GM19324 (cell line): ENCODE data around the gene FHOD3.
"Not testable (repeated sequence)": the region's sequence is repeated elsewhere in the genome, so short reads cannot be mapped to it uniquely, and the experiment has no call there.

Source experiments
- ATAC-seq: cut with Tn5 transposase; IDR thresholded peaks from one replicate; pipeline ENCODE4 v1.9.1; 2021; ENCODE audit warnings: mild to moderate bottlenecking, moderate library complexity; ENCODE audit not compliant: unreplicated experiment, low FRiP score

The FHOD3 gene

DNA sequence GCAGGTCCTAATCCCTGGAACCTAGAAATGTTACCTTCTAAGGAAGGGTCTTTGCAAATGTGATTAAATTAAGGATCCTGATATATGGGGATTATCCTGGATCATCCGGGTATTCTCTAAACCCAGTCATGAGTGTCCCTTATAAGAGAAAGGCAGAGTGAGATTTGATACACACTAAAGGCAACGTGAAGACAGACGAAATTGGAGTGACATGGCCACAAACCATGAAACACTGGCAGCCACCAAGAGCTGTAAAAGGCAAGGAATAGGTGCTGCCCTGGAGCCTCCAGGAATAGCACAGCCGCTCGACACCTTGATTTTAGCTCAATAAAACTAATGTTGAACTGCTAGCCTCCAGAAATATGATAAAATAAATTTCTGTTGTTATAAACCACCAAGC, 486.3 kb downstream of the FHOD3 start:
- ATAC-seq, result no peak

DNA sequence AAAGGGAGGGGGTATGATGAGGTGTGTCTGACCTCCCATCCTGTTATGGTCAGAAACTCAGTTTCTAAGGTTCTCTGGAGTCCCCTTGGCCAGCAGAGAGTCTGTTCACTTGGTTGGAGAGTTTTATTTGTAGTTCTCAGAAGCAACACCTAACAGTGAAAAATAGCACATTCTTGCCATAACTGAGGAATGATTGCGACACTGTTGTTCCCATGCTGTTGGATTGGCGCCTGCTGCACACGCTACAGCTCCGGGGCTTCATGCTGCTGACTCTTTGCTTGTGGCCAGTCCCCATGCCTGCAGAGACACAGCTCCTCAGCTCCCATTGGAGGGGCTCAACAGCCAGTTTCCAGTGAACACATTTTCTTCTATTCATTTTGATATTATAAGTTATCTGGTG, 489.2 kb downstream of the FHOD3 start:
- no peak for ATAC-seq

DNA sequence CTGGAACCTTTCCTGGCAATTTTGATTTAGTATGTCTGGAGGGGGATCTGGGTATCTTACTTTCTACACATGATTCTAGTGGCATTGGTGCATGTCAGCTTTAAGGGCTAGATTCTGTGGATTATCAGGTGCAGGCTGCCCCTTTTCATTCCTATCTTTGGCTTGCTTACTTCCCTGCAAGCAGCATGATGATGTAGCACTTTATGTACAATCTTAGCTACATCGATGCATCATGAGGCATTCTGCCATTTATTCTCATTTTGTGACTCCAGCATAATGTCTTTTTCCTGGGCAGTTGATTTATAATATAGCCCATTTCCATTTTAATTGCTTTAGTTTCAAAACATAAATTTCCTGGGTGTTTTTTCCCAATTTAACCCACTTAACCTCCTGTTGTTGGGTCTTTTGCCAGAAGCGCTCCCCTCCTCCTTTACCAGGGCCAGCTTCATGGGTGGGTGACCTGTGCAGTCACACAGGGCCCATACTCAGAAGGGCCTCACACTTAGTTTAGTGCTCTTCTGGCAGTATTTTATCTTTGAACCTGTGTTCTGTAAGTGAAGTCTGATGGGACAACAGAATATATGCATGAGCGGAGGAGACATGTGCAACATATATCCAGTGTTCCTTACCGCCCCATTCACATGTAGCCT, 495.2 kb downstream of the FHOD3 start:
- ATAC-seq, result no peak

DNA sequence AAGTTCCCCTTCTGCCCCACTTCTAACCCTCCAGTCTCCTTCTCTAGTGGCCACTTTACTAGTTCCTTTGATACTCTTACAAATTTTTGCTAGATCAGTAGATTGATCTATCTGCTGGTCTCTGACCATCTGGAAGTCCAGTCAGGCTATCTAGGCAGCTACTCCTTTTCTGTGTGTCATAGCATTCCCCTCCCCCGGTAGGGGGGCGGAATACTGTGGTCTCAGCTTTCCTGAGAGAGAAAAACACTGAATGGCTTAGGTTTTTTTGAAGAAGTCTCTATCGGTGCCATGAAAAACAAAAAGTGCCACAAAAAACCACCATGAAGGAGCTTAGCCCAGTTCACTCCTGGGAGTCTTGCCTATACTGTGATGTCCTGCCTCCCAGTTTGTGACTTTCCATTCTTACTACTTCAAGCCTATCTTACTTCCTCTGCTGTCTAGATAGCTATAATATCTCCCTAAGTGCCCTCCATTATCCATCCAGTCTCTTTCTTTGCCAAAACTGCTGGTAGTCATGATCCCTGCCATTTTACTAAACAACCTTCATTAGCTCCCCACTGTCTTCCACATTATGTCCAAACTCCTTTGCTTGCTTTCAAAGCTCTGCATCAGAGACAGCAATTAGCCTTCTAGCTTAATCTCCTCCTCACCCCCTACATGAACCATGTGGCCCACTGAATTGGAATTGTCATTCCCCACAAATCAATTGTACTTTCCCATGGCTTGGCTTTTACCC, 501.4 kb downstream of the FHOD3 start:
- ATAC-seq, result no peak

DNA sequence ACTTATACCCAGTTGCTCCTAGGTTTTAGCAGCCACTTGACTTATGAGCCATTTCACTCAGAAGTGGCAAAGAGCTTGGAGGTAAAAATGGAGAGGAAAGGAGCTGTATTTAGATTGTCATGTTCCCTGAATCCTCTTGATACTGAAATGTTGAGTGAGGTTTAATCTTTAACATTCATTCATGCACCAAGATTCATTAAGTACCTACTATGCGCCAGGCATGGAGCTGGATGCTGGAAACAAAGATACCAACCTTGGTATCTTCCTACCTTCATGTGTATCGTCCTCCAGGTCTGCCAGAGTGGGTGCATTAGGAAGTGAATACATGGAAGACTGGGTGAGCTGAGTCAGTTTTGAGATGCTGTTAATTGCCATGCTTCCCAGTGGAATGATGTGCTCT, 507.6 kb downstream of the FHOD3 start:
- ATAC-seq, result no peak

DNA sequence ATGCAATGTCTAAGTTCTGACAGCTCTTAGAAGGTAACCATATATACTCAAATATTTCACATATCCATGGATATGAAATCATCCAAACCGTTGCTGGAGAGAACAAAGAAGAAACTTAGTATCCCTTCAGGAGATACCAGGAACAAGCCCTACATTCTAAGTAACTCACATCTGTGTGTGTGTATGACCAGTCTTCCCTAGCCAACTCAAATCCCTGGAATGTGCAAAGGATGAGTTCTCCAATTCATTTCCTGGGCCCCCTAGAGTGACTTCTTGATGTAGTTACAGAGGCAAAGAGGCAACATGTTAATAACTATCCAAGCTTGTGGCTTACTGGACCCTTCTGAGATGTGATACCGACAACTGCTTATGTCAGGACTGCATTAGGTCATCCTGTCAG, 511.2 kb downstream of the FHOD3 start:
- no peak for ATAC-seq

DNA sequence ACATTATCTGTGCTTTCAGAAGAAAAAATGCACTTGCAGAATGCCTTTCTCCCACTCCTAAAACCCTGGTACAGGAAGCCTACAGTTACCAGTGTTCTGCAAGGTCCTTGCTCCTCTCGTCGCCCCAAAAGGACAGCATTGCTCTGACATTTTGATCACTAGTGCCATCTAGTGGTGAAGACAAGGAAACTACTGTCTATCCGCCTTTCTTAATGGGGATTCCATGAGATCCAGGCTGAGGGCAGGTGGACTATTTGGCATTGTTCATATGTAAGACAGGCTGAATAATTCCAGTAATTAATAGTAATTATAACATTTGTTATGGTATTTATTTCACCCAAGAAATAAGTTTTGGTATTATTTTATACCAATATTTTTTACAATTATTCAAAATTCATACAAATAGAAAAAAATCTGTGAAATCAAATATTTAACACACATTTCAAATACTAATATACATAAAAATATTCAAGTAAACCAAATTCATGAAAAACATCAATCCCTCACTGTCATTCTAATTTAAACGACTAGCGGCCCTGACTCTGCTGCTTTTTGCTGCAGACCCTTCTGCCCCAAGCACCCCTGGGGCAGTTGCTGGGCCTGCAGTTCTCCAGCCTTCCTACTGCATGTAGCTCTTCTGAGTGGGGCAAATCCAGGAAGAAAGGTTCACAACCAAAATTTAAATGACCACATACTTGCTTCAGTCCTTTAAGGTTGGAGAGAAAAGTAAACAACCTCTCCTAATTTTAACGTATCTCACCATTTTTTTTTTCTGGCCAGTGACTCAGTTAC, 512.3 kb downstream of the FHOD3 start:
- peak; percentile 81 for ATAC-seq

DNA sequence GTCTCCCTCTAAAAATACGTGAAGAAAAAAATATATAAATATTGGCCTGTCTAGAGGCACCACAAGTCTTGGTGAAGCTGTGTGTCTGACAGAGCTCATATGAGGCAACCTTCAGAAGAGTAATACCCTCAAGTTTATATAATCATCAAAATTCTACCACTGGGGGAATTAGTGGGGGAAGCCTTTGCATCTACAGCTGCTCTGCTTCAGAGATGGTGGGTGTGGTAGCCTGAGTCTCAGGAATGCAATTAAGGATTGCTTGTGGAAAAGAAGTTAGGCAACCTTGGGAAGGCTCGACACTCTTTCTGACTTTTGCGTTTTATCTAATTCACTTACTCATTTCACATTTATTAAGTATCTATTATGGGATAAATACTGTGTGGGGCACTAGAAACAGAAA, 513.9 kb downstream of the FHOD3 start:
- no peak for ATAC-seq

DNA sequence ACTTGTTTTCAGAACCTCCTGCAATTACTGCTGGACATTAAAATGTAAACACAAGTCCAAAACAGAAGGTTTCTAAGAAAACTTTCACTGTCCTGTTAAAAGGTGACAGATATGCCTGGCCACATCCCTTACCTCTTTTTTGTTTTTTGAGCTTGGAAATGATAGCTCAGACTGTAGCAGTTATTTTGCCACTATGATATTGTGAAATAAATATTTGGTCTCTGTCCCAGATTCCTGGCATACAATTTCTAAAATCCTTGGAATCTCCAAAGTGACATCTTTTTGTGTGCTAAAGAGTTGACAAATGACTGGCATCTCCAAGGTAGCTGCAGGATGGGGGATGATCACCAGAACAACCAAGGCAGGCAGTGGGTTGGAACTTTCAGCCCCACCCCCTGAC, 514.4 kb downstream of the FHOD3 start:
- ATAC-seq, result no peak

DNA sequence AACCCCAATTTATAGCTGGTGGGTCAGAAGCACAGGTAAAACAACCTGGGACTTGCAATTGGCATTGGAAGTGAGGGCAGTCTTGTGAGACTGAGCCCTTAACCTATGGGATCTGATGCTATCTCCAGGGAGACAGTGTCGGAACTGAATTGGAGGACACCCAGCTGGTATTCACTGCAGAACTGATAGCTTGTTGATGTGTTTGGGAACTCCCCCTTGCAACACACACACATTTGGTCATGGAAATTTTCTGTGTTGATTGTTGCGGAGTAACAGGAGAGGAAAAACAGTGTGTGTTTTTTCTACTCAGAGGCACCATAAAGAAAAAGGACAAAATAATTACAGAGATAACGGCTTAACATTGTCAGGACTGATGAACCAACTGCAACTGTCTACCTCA, 515.2 kb downstream of the FHOD3 start:
- ATAC-seq, result no peak

DNA sequence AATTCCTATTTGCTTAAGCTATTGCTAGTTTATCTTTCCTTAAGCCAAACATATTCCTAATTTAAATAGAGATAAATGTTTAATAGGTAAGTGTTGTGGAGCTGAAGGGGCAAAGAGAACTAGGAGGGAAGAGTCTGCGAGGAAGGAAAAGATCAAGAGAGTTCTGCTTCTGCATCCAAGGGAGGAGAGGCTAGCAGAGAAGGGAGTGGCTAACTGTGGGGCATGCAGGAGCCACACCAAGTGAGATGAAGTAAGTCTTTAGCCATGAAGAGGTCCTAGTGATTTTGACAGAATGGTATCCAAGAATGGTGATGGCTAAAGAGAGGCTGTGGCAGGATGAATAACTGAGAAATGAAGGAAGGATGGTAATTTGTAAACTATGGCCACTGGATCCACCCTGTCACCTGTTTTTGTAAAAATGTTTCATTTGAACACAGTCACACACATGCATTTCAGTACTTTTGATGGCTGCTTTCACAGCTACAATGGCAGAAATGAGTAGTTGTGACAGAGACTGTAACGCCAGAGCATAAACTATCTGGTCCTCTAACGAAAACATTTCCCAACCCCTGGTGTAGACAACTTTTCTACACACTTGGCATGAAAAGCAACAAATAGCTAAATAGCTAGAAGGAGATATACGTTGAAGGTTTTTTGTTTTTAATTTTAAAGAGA, 515.7 kb downstream of the FHOD3 start:
- no peak for ATAC-seq

DNA sequence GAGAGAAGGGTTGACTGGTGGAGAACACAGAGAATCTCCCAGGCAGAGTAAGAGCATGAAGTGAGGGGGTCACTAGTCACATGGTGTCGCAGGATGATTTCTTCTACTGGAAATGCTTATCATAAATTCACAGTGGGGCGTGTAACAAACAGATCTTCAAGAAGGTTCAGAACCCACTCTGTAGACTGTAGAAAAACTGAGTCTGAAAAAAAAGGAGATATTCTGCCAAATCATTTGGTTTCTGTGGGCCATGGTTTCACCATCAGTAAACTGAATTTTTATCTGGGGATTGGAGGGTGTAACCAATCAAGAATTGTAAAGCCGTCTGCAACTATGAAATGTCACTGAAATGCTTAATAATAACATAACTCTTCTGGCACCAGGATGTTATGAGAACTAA, 516.3 kb downstream of the FHOD3 start:
- ATAC-seq, result no peak

DNA sequence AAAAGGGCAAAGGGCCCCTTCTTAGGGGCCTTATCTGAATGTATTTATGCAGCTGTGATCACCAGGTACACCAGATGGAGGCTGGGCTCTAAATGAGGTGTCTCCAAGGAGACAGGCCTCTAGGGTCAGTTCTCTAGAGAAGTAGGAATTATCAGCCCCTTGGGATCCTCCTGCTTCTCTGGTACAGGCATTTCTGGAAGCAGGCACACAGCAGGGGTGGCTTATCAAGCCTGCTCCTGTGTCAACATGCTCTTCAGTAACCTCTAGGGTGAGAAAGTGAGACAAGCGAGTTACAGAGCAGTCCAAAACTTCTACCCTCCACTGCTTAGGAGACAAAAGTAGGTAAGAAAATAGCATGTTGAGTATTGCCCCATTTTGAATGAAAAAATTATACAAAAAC, 517.5 kb downstream of the FHOD3 start:
- no peak for ATAC-seq

DNA sequence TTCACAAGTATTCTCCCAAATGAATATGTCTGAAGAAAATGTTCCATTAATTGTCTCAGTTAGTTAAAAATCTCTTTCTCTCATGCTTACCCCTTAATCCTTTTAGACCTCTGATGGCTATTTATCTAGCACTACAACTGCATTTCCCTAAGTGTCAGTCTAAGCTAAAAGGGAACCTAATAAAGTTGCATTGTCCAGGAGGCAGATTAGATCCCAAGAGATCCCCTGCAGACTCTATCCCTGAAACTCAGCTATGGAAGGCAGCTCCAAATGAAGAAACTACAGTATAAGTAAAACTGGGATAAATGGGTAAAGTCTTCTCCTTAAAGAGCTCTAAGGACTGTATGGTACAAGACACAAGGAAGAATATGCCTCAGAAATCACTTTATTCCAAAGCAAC, 518.6 kb downstream of the FHOD3 start:
- not testable (repeated sequence) for ATAC-seq

DNA sequence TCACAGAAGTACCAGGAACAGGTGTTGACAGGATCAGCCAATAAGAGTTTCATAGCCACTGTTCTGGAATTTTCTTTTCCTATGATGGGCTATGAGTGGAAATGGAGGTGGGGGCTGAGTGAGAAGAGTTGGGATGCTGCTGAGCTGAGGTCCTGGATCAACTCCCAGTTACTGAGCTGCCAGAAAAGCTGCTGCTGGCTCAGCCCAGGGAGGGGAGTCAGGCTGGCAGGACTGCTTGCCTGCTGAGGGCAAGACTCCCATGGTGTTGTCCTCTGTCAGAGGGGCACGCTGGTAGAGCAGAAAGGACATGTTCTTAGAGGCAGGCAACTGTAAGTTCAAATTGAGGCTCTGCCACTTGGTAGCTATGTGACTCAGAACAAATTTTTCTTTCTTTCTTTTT, 519.5 kb downstream of the FHOD3 start:
- no peak for ATAC-seq

DNA sequence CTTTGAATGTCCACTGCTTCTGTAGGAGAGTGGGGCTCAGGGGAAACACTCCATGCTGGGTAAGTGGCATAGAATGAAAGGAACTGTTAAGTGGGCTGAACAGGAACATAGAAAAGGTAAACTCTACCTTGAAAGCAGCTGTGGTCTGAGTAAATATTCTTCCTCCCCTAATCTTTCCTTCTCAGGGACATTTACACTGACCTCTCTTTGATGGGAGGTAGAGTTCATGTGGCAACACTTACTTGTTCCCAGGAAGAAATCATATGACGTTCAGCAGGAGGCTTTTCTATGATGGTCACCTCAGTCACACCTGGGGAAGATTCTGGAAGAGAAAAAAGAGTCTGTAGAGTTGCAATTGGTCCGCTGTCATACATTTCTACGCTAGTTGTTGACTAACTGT, 521.1 kb downstream of the FHOD3 start:
- ATAC-seq, result no peak

DNA sequence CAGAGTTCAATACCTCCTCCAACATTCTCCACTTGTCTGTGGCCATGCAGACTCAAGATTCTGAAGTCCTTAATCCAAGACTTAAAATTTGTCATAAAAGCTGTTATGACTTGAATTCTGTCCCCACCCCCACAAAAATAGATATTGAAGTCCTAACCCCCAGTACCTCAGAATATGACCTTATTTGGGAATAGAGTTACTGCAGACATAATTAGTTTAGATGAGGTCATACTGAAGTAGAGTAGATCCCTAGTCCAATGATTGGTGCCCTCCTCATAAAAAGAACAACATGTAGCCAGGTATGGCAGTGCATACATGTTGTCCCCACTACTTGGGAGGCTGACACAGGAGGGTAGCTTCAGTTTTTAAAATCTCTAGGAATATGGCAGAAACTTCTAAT, 522.1 kb downstream of the FHOD3 start:
- ATAC-seq, result no peak

DNA sequence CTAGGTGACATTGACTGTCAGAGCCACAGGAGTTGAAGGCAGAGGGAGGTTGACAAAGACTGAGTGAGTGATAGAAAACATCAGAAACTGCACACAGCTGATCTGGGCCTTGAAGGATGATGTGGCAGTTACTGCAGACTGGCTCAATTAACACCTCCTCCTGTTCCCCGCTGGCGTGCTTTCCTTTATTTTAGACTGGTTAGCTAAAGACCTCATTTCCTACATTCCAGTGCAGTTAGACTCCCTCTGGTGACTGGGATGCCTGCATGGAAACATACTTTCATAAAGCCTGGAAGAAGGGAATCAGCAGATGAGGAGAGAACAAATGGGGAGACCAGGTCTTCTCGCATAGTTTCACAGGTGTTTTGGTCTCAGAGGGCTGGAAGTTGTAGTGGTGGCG, 524.2 kb downstream of the FHOD3 start:
- no peak for ATAC-seq

DNA sequence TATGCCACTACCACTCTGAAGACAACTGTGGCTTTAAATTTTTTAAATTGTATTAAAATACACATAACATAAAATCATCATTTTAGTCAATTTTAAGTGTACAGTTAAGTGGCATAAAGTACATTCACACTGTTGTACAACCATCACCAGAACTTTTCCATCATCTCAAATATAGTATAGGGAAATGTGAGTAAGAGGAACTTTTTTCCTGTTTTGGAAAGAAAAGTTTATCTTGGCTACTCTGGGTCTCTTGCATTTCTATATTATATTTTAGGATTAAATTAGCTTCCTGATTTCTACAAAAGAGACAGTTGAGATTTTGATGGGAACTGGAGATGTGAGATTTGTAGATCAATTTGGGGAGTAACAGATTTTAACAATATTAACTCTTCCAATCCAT, 528.0 kb downstream of the FHOD3 start:
- ATAC-seq, result no peak

DNA sequence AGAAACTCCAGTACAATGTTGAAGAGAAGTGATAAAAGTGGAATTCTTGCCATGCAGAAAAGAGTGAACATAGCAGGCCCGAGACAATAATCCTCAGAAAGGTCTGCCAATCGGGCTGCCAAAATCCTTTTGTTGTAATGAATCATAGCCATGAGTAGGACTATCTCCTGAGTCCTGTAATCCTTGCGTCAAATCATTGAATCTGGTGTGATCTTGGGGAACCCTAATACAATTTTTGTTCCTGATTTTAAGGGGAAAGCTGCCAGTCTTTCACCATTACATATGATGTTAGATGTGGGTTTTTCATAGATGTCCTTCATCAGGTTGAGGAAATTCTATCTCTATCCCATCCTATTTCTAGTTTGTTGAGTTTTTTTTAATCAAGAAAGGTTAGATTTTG, 529.0 kb downstream of the FHOD3 start:
- no peak for ATAC-seq

DNA sequence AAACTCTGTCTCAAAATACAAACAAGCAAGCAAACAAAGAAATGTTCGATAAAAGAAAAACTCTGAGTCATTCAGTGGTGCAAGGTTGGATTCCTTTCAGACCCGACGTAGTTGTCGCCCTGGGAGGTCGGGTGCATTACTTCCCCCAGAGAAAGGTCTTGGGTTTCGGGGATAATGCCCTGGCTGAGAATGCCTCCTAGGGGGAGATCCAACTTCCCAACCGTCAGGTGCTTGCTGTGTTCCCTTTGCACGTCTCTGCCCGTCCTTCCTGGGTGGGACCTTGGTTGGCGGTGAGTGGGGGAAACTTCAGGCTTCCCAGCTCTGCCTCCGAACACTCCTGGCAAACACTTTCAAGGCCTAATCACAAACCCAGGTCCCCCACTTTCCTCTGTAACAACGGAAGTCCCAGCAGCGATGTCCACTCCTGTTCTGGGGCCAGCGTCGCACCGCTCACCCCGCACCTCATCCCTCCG, 530.7 kb downstream of the FHOD3 start:
- no peak for ATAC-seq
